Activated T-cell treated with anti-CD3 and anti-CD28 coated beads for 1 hour (primary cell): ENCODE measurements around the gene IFT122.
A peak's percentile ranks its signal among the peaks of the same experiment; 100 is the strongest.

Source experiments
- DNase-seq: peaks from one replicate; pipeline ENCODE4 v3.0.0-alpha.2; 2020; ENCODE audit warnings: low read depth

IFT122 gene

GRCh38 chr3:129413687-129414506 is 26.1 kb upstream of the IFT122 start:
- DNase-seq = no peak

- DNase-seq = no peak
Observed at GRCh38 chr3:129415378-129415777, 24.6 kb upstream of the IFT122 start.

- no peak for DNase-seq
Observed at GRCh38 chr3:129415830-129416229, 24.2 kb upstream of the IFT122 start.

GRCh38 chr3:129416415-129416814 is 23.6 kb upstream of the IFT122 start:
- DNase-seq = no peak

- no peak for DNase-seq
Observed at GRCh38 chr3:129417326-129417725, 22.7 kb upstream of the IFT122 start.

GRCh38 chr3:129418041-129418973 is 21.7 kb upstream of the IFT122 start:
- no peak for DNase-seq

- DNase-seq = no peak
Observed at GRCh38 chr3:129419476-129419875, 20.5 kb upstream of the IFT122 start.

GRCh38 chr3:129421236-129421883 is 18.7 kb upstream of the IFT122 start:
- no peak for DNase-seq

- DNase-seq = no peak
Observed at GRCh38 chr3:129421988-129422745, 17.9 kb upstream of the IFT122 start.

GRCh38 chr3:129422897-129423296 is 17.1 kb upstream of the IFT122 start:
- no peak for DNase-seq

GRCh38 chr3:129424185-129424841 is 15.7 kb upstream of the IFT122 start:
- DNase-seq = no peak

GRCh38 chr3:129425213-129425612 is 14.8 kb upstream of the IFT122 start:
- DNase-seq = no peak

GRCh38 chr3:129425619-129426018 is 14.4 kb upstream of the IFT122 start:
- DNase-seq = no peak

GRCh38 chr3:129428007-129428375 is 12.0 kb upstream of the IFT122 start:
- DNase-seq = no peak

GRCh38 chr3:129428376-129429079 is 11.5 kb upstream of the IFT122 start, which contains the start of gene EFCAB12:
EFCAB12 (minus strand) TSS chr3:129428636; CDS start chr3:129428488, 148 bp downstream.
- peak; percentile 84 for DNase-seq

- no peak for DNase-seq
Observed at GRCh38 chr3:129429080-129429451, 11.0 kb upstream of the IFT122 start.

- no peak for DNase-seq
Observed at GRCh38 chr3:129429602-129430001, 10.4 kb upstream of the IFT122 start.

- DNase-seq = no peak
Observed at GRCh38 chr3:129432036-129432435, 8.0 kb upstream of the IFT122 start.

GRCh38 chr3:129432671-129433070 is 7.4 kb upstream of the IFT122 start:
- DNase-seq = no peak

GRCh38 chr3:129433565-129433964 is 6.5 kb upstream of the IFT122 start:
- DNase-seq = no peak

- no peak for DNase-seq
Observed at GRCh38 chr3:129434140-129434539, 5.9 kb upstream of the IFT122 start.
